Ovary (tissue), 9 donors: Measurements from ENCODE around the gene RABL6. TPM values are rescaled to one million over a fixed set of nuclear protein-coding genes. Genes with fewer than 3 reads are reported as not detected.
"Not testable (repeated sequence)": the region's sequence is repeated elsewhere in the genome, so short reads cannot be mapped to it uniquely, and the experiment has no call there.

Experiments used
- DNase-seq, 5 donors: peaks; one replicate each; pipeline ENCODE4 v3.0.0-alpha.2; 2019 to 2020
- H3K27ac ChIP-seq, 2 donors: fragments of 200-600 bp; one replicate each; pipeline versions ENCODE4 v1.5.1 to v1.8.0; 2019 to 2022
- H3K27me3 ChIP-seq: fragments of 200-600 bp; one replicate; pipeline ENCODE4 v1.8.0; 2022
- H3K36me3 ChIP-seq: fragments of 200-600 bp; sonication (generic); one replicate; pipeline ENCODE4 v1.5.1; 2019
- H3K4me1 ChIP-seq: one replicate; pipeline ENCODE4 v1.8.1; 2013; ENCODE audit warnings: mild to moderate bottlenecking, moderate library complexity; ENCODE audit not compliant: insufficient read depth
- H3K4me3 ChIP-seq: fragments of 200-600 bp; sonication (generic); one replicate; pipeline ENCODE4 v1.5.1; 2017
- H3K9me3 ChIP-seq, 2 donors: fragments of 200-600 bp in 1 of 2; sonication (generic) in 1 of 2; one replicate each; pipeline versions ENCODE4 v1.5.1 to v1.8.1; 2013 to 2019; ENCODE audit warnings: mild to moderate bottlenecking in 1 of 2, moderate library complexity in 1 of 2
- CTCF ChIP-seq, 3 donors: fragments of 450-650 bp in 2 of 3; fragments of 200-600 bp in 1 of 3; IDR thresholded peaks; one replicate each; pipeline versions ENCODE4 v1.5.1 to v1.8.0; 2016 to 2022; ENCODE audit warnings: antibody characterized with exemption in 3 of 3, mild to moderate bottlenecking in 1 of 3
- EP300 ChIP-seq: sonication (generic); formaldehyde crosslinking; IDR thresholded peaks from one replicate; pipeline ENCODE4 v1.6.1; 2017; ENCODE audit warnings: antibody characterized with exemption
- POLR2A ChIP-seq: fragments of 450-650 bp; IDR thresholded peaks from one replicate; pipeline ENCODE4 v1.6.1; 2017; ENCODE audit warnings: antibody characterized with exemption, mild to moderate bottlenecking, moderate library complexity
- WGBS, 3 donors: extraction: QIAGEN DNeasy Blood & Tissue Kit in 1 of 3; methylation state at CpG; one replicate each; pipeline versions ENCODE4 v1.1.5 to v1.1.7; 2013 to 2017; 5-methylcytosine and 5-hydroxymethylcytosine counted together
- intact Hi-C, 4 donors: fragments of 100-400 bp; cut with DNase I; formaldehyde crosslinking; loops; one replicate each; pipeline versions ENCODE4 v1.11.0 to v1.15.1; 2022 to 2023
- polyA plus RNA-seq, 2 donors: library from polyadenylated mRNA; stranded (reverse); fragments of 200-250 nt in 1 of 2; fragments of 350-450 nt in 1 of 2; fragmentation: Illumina TruSeq in 1 of 2; extraction: RNeasy Lipid Tissue Mini Kit (QIAGEN cat#74804) in 1 of 2; gene quantifications; one replicate each; pipeline ENCODE4 v1.2.3, GENCODE V29; 2013 to 2014
- total RNA-seq, 7 donors: library from RNA; depleted of rRNA in 2 of 7; stranded (reverse); fragments of >200 nt in 2 of 7; fragmentation: NEBNext Ultra II Directional in 3 of 7; extraction: Animal tissue kit (Norgen Biotek cat#: 25700) in 3 of 7; gene quantifications; one replicate each; pipeline versions ENCODE4 v1.1.0 to v1.2.4, GENCODE V29; 2016 to 2023
- donor health status: DM: no; HTN: no; CAD: no; lungs with moderate emphysema.
- donor health status: DM: no; HTN: no; CAD: no.
- donor health status: Bipolar disorder and iron deficiency.
- donor health status: DM: yes; HTN: yes; CAD: no.
- donor health status: DM: no; HTN: no; CAD: no.
- donor health status: DM: yes; HTN: yes; CAD: no.

Gene RABL6
- total and polyA plus RNA-seq, 9 donors: 22.6 to 65.4 (median 49.4) TPM

- no peaks in the 10 kb centered on the region for H3K4me1 ChIP-seq
- WGBS, 3 donors: 29 to 36% (median 32%) methylated on average over 9 of the region's 9 CpGs
- intact Hi-C loops: loop anchor here in 1 of 4 donors (10.0 kb wide), 1 partner anchor 440 kb away; the partner anchor contains the start of genes CYSRT1, RNF208 and RNF224
- no peaks in the 10 kb centered on the region for H3K9me3 ChIP-seq
- no peaks in the 10 kb centered on the region for H3K36me3 ChIP-seq
- H3K4me3 ChIP-seq: no peak overlapping the region
- peak in 2 of 3 donors; percentile 27 to 31 for TF ChIP-seq CTCF (IDR thresholded peaks at IDR 0.05)
- no peak for TF ChIP-seq POLR2A
- TF ChIP-seq EP300: no peak
- no peak overlapping the region for H3K27ac ChIP-seq
- H3K27me3 ChIP-seq: no peaks in the 10 kb centered on the region
- no peak for DNase-seq
Observed at GRCh38 chr9:136784249-136784996, 23.3 kb upstream of the RABL6 start.

GRCh38 chr9:136784997-136785361 is 22.8 kb upstream of the RABL6 start:
- Histone ChIP-seq H3K27me3 (no peaks in the 10 kb centered on the region), H3K4me1 (no peaks in the 10 kb centered on the region), H3K36me3 (no peaks in the 10 kb centered on the region), H3K4me3 (no peak overlapping the region), H3K9me3 (no peaks in the 10 kb centered on the region), H3K27ac (no peak overlapping the region)
- no peak for DNase-seq
- intact Hi-C loops: loop anchor here in 3 of 4 donors (5.0 to 10.0 kb wide), 3 partner anchors 247 to 440 kb away; partner anchors contain the start of genes CYSRT1 (in 1 of the 3), FUT7 (in 1 of the 3), RNF208 (in 1 of the 3) and RNF224 (in 1 of the 3)
- 87 to 91% (median 90%) methylated on average over 6 of the region's 6 CpGs for WGBS, 3 donors
- TF ChIP-seq CTCF (IDR thresholded peaks at IDR 0.05) (no peak), POLR2A (no peak), EP300 (no peak)

GRCh38 chr9:136785565-136786355 is 22.0 kb upstream of the RABL6 start:
- 88 to 89% (median 89%) methylated on average over 23 of the region's 23 CpGs for WGBS, 3 donors
- DNase-seq, H3K27me3 ChIP-seq, H3K36me3 ChIP-seq, H3K4me1 ChIP-seq, H3K27ac ChIP-seq, H3K4me3 ChIP-seq, H3K9me3 ChIP-seq: not testable (repeated sequence)
- intact Hi-C loops: loop anchor here (2.0 to 10.0 kb wide), 4 partner anchors 247 to 439 kb away; partner anchors contain the start of genes CYSRT1 (in 1 of the 4), FUT7 (in 1 of the 4), RNF208 (in 1 of the 4) and RNF224 (in 1 of the 4)

- no peak for TF ChIP-seq POLR2A
- no peak for TF ChIP-seq CTCF (IDR thresholded peaks at IDR 0.05)
- TF ChIP-seq EP300: no peak
- WGBS, 3 donors: 72 to 76% (median 73%) methylated on average over 10 of the region's 10 CpGs
- no peak for DNase-seq
- Histone ChIP-seq H3K27me3 (no peaks in the 10 kb centered on the region), H3K4me1 (no peaks in the 10 kb centered on the region), H3K4me3 (no peak overlapping the region), H3K27ac (no peak overlapping the region), H3K9me3 (no peaks in the 10 kb centered on the region), H3K36me3 (no peaks in the 10 kb centered on the region)
- intact Hi-C loops: loop anchor here (2.0 to 10.0 kb wide), 4 partner anchors 246 to 438 kb away; partner anchors contain the start of genes CYSRT1 (in 1 of the 4), FUT7 (in 1 of the 4), RNF208 (in 1 of the 4) and RNF224 (in 1 of the 4)
Observed at GRCh38 chr9:136786451-136786850, 21.3 kb upstream of the RABL6 start.

GRCh38 chr9:136786983-136787382 is 20.8 kb upstream of the RABL6 start:
- intact Hi-C loops: loop anchor here (2.0 to 10.0 kb wide), 4 partner anchors 245 to 438 kb away; partner anchors contain the start of genes CYSRT1 (in 1 of the 4), FUT7 (in 1 of the 4), RNF208 (in 1 of the 4) and RNF224 (in 1 of the 4)
- not testable (repeated sequence) for H3K36me3 ChIP-seq, H3K27ac ChIP-seq, DNase-seq, H3K4me3 ChIP-seq, H3K27me3 ChIP-seq, H3K4me1 ChIP-seq, H3K9me3 ChIP-seq
- WGBS, 3 donors: 40 to 51% (median 44%) methylated on average over 4 of the region's 4 CpGs
